Lung (tissue), 12 donors: ENCODE data around the gene MDN1. TPM values are rescaled to one million over a fixed set of nuclear protein-coding genes. Genes with fewer than 3 reads are reported as not detected.

Experiments used
- ATAC-seq: fragments of 200-7000 bp; cut with Tn5 transposase; one replicate; pipeline ENCODE4 v1.9.1; 2020; ENCODE audit warnings: moderate number of reproducible peaks; ENCODE audit not compliant: insufficient read depth, low FRiP score
- DNase-seq, 3 donors: peaks; one replicate each; pipeline ENCODE4 v3.0.0-alpha.2; 2013 to 2017
- H3K27ac ChIP-seq, 2 donors: one replicate each; pipeline ENCODE4 v1.5.1; 2013; ENCODE audit warnings: mild to moderate bottlenecking in 2 of 2, moderate library complexity in 2 of 2, control low read depth in 1 of 2, inconsistent platforms in 1 of 2, low read depth in 1 of 2, low read length in 1 of 2
- H3K27me3 ChIP-seq, 3 donors: one replicate each; pipeline ENCODE4 v1.5.1; 2013; ENCODE audit warnings: low read length in 2 of 3; ENCODE audit not compliant: control insufficient read depth in 3 of 3, insufficient read depth in 3 of 3
- H3K36me3 ChIP-seq, 4 donors: one replicate each; pipeline ENCODE4 v1.5.1; 2013; ENCODE audit warnings: low read length in 4 of 4, mild to moderate bottlenecking in 1 of 4, moderate library complexity in 1 of 4; ENCODE audit not compliant: control insufficient read depth in 4 of 4, insufficient read depth in 4 of 4
- H3K4me1 ChIP-seq, 5 donors: one replicate each; pipeline ENCODE4 v1.5.1; 2013; ENCODE audit warnings: low read length in 5 of 5, mild to moderate bottlenecking in 2 of 5, moderate library complexity in 1 of 5; ENCODE audit not compliant: control insufficient read depth in 5 of 5, insufficient read depth in 5 of 5
- H3K4me3 ChIP-seq: one replicate; pipeline ENCODE4 v1.5.1; 2013; ENCODE audit warnings: mild to moderate bottlenecking, control low read depth, moderate library complexity
- H3K9ac ChIP-seq, 2 donors: one replicate each; pipeline ENCODE4 v1.5.1; 2013; ENCODE audit warnings: low read length in 2 of 2, control low read depth in 1 of 2; ENCODE audit not compliant: insufficient read depth in 1 of 2
- H3K9me3 ChIP-seq, 4 donors: one replicate each; pipeline ENCODE4 v1.5.1; 2013; ENCODE audit warnings: low read length in 3 of 4, mild to moderate bottlenecking in 1 of 4, moderate library complexity in 1 of 4; ENCODE audit not compliant: control insufficient read depth in 4 of 4, insufficient read depth in 3 of 4
- CTCF ChIP-seq: IDR thresholded peaks from 2 replicates; pipeline ENCODE4 v1.5.1; 2012; ENCODE audit warnings: mild to moderate bottlenecking; ENCODE audit errors: control extremely low read depth, extremely low read depth
- WGBS, 2 donors: extraction: QIAGEN DNeasy Blood & Tissue Kit; methylation state at CpG; one replicate each; pipeline ENCODE4 v1.1.7; 2013; 5-methylcytosine and 5-hydroxymethylcytosine counted together
- polyA plus RNA-seq, 2 donors: library from polyadenylated mRNA; stranded (reverse); fragments of 200-250 nt; gene quantifications; one replicate each; pipeline ENCODE4 v1.2.1, GENCODE V29; 2013
- total RNA-seq, 2 donors: library from RNA; depleted of rRNA in 1 of 2; stranded (reverse); fragments of >200 nt in 1 of 2; gene quantifications; one replicate each; pipeline ENCODE4 v1.2.1, GENCODE V29; 2014 to 2021
- donor health status: control.
- donor health status: control.
- donor health status: Bipolar disorder and iron deficiency.
- donor health status: healthy.
- donor health status: DM: yes; HTN: yes; CAD: no.

MDN1 gene
- total and polyA plus RNA-seq, 4 donors: 7.6 to 33.8 (median 31.7) TPM

GRCh38 chr6:89706121-89706520 is 113.5 kb downstream of the MDN1 start:
- no peak overlapping the region for H3K4me3 ChIP-seq
- ATAC-seq (no peak), DNase-seq (no peak)
- no peak overlapping the region for H3K27ac ChIP-seq
- H3K36me3 ChIP-seq: peaks cover 22 to 49% (median 27%) of the 10 kb centered on the region in 4 donors
- no peak for TF ChIP-seq CTCF
- H3K9ac ChIP-seq: no peak overlapping the region
- H3K9me3 ChIP-seq: no peaks in the 10 kb centered on the region
- no peaks in the 10 kb centered on the region for H3K4me1 ChIP-seq
- no peaks in the 10 kb centered on the region for H3K27me3 ChIP-seq

- ATAC-seq: no peak
- H3K4me1 ChIP-seq: no peaks in the 10 kb centered on the region
- H3K9ac ChIP-seq: no peak overlapping the region
- 97 to 100% methylated on average over 1 of the region's 1 CpG for WGBS, 2 donors
- no peaks in the 10 kb centered on the region for H3K9me3 ChIP-seq
- H3K27me3 ChIP-seq: no peaks in the 10 kb centered on the region
- H3K27ac ChIP-seq: no peak overlapping the region
- no peak for TF ChIP-seq CTCF
- no peak for DNase-seq
- H3K36me3 ChIP-seq: peaks cover 15 to 44% (median 30%) of the 10 kb centered on the region in 4 donors
- H3K4me3 ChIP-seq: no peak overlapping the region
Measured at GRCh38 chr6:89703292-89703691, 116.3 kb downstream of the MDN1 start.

GRCh38 chr6:89702349-89702748 is 117.2 kb downstream of the MDN1 start:
- DNase-seq (no peak), ATAC-seq (no peak)
- Histone ChIP-seq H3K4me1 (no peaks in the 10 kb centered on the region), H3K36me3 (peaks cover 15 to 34% (median 23%) of the 10 kb centered on the region in 4 donors), H3K27me3 (no peaks in the 10 kb centered on the region), H3K4me3 (no peak overlapping the region), H3K27ac (no peak overlapping the region), H3K9me3 (no peaks in the 10 kb centered on the region), H3K9ac (no peak overlapping the region)
- WGBS, 2 donors: 94 to 99% methylated on average over 3 of the region's 3 CpGs
- no peak for TF ChIP-seq CTCF

- Histone ChIP-seq H3K27me3 (no peaks in the 10 kb centered on the region), H3K4me3 (no peak overlapping the region), H3K9me3 (no peaks in the 10 kb centered on the region), H3K27ac (no peak overlapping the region), H3K4me1 (no peaks in the 10 kb centered on the region), H3K36me3 (peaks cover 32 to 47% (median 41%) of the 10 kb centered on the region in 4 donors), H3K9ac (no peak overlapping the region)
- 97 to 98% methylated on average over 7 of the region's 7 CpGs for WGBS, 2 donors
- no peak for TF ChIP-seq CTCF
- DNase-seq: no peak
- no peak for ATAC-seq
Measured at GRCh38 chr6:89695667-89696066, 123.9 kb downstream of the MDN1 start.
